Measurements from ENCODE around the gene OR51V1.
"Not testable (repeated sequence)": the region's sequence is repeated elsewhere in the genome, so short reads cannot be mapped to it uniquely, and the experiment has no call there.

Gene OR51V1

DNA sequence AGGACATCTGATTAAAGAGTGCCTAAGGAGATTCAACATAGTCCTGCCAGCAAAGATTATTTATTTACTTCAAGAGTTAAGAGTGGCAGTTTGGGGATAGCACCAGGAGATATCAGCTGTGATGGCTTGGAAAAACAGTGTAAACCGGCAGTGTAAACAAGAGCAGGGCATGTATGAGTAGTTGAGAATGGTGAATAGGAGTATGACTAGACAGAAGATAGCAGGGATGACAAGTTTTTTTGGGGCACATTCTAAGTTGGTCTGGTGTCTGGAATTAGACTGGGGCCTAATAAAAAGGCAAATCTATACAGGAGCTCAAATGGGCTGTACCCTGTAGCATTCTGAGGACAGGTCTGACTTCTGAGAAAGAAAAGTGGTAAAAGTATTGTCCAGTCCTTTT, 39.4 kb downstream of the OR51V1 start:
- DNase-seq = not testable (repeated sequence)

DNA sequence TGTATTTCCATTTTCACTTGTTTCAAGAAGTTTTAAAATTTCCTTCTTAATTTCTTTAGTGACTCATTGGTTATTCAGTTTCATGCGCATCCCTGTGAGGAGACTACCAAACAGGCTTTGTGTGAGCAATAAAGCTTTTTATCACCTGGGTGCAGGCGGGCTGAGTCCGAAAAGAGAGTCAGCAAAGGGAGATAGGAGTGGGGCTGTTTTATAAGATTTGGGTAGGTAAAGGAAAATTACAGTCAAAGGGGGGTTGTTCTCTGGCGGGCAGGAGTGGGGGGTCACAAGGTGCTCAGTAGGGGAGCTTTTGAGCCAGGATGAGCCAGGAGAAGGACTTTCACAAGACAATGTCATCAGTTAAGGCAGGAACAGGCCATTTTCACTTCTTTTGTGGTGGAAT, 40.3 kb downstream of the OR51V1 start:
- not testable (repeated sequence) for DNase-seq

GRCh38 chr11:5159806-5160205, 40.7 kb downstream of the OR51V1 start:
- DNase-seq = no peak

GRCh38 chr11:5154657-5155056, 45.8 kb downstream of the OR51V1 start, which contains the start of gene OR52A1:
OR52A1 (minus strand) TSS chr11:5154757; CDS start chr11:5152369, 2,388 bp downstream.
- no peak for DNase-seq

- DNase-seq = no peak
Measured at GRCh38 chr11:5153574-5154431, 46.7 kb downstream of the OR51V1 start.

DNA sequence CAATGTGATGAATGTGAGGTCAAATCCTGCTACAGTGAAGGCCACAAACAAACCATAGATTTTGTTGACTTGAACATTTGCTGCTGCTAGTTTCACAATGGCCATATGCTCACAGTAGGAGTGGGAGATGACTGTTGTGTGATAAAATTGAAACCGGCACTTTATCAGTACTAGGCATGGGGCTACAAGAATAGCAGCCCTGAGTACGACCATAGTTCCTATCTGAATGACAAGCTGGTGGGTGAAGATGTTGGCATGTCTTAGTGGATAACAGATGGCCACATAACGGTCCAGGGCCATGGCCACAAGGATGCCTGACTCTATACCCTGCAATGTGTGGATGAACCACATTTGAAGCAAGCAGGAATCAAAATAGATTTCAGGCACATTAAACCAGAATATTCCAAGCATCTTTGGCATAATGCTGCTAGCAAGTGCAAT, 48.7 kb downstream of the OR51V1 start:
- DNase-seq = no peak
